Activated CD8-positive, alpha-beta T cell treated with anti-CD3 and anti-CD28 coated beads for 36 hours (primary cell): ENCODE data around the gene FBN2. TPM values are rescaled to one million over a fixed set of nuclear protein-coding genes. Genes with fewer than 3 reads are reported as not detected.
"Not testable (repeated sequence)": the region's sequence is repeated elsewhere in the genome, so short reads cannot be mapped to it uniquely, and the experiment has no call there.

Experiments
- ATAC-seq: fragments of 200-7000 bp; cut with Tn5 transposase; one replicate; pipeline ENCODE4 v1.10.0; 2021; ENCODE audit warnings: mild to moderate bottlenecking, moderate library complexity
- CTCF ChIA-PET: fragments of 350-600 bp; sonication (Branson Sonifier 250); formaldehyde crosslinking; loops from one replicate; lab custom pipeline; 2021; ENCODE audit warnings: antibody characterized with exemption; lab: Charles Lee
- POLR2A ChIA-PET: fragments of 350-600 bp; sonication (Branson Sonifier 250); formaldehyde crosslinking; loops from one replicate; lab custom pipeline; 2021; ENCODE audit warnings: antibody characterized with exemption; lab: Charles Lee
- DNase-seq: peaks from one replicate; pipeline ENCODE4 v3.0.0-alpha.2; 2020
- H3K27ac Mint-ChIP-seq: one replicate; pipeline ENCODE4 v1.8.0; 2021; ENCODE audit warnings: mild to moderate bottlenecking, mixed read lengths
- H3K27me3 Mint-ChIP-seq: one replicate; pipeline ENCODE4 v1.8.0; 2021; ENCODE audit warnings: mixed read lengths
- H3K36me3 Mint-ChIP-seq: one replicate; pipeline ENCODE4 v1.8.0; 2021; ENCODE audit warnings: low read depth, mixed read lengths
- H3K4me1 Mint-ChIP-seq: one replicate; pipeline ENCODE4 v1.8.0; 2021; ENCODE audit warnings: low read depth, mixed read lengths
- H3K4me3 Mint-ChIP-seq: one replicate; pipeline ENCODE4 v1.8.0; 2021; ENCODE audit warnings: mild to moderate bottlenecking, moderate library complexity, mixed read lengths
- H3K9me3 Mint-ChIP-seq: one replicate; pipeline ENCODE4 v1.8.0; 2021; ENCODE audit warnings: mixed read lengths
- intact Hi-C: fragments of 100-400 bp; cut with micrococcal nuclease; formaldehyde crosslinking; loops from one replicate; pipeline ENCODE4 v1.10.0; 2022
- total RNA-seq, 2 experiments: library from RNA; stranded (reverse); gene quantifications; one replicate each; pipeline ENCODE4 v1.2.3, GENCODE V29; 2021
- TF ChIP-seq, protein P1 (sequence below): fragments of 200-600 bp; IDR thresholded peaks from one replicate; pipeline ENCODE4 v1.8.0; 2022; ENCODE audit warnings: antibody characterized with exemption, mild to moderate bottlenecking

FBN2 gene
- total RNA-seq, 2 experiments from 2014 or later: not detected

DNA sequence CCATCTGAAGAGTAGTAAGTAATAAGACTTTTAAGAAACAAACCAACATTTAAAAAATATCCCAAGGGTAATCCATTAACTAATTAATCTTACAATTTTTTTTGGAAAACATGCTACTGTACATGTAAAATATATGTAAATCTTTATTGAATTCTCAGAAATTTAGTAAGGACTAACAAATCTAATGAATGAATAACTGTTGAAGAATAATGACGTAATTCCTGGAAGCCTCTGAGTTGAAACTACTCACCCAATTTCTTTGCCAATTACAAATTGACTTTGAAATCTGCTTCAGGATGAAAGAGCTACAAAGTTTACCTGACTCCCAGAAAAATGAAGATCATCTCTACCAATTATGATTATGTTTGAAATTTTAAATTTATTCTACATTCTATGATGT is 21.1 kb downstream of the FBN2 start:
- DNase-seq (no peak), ATAC-seq (no peak)
- no peak overlapping the region for H3K27ac Mint-ChIP-seq
- no peak overlapping the region for H3K4me3 Mint-ChIP-seq
- H3K27me3 Mint-ChIP-seq: no peaks in the 10 kb centered on the region
- TF ChIP-seq, protein P1, sequence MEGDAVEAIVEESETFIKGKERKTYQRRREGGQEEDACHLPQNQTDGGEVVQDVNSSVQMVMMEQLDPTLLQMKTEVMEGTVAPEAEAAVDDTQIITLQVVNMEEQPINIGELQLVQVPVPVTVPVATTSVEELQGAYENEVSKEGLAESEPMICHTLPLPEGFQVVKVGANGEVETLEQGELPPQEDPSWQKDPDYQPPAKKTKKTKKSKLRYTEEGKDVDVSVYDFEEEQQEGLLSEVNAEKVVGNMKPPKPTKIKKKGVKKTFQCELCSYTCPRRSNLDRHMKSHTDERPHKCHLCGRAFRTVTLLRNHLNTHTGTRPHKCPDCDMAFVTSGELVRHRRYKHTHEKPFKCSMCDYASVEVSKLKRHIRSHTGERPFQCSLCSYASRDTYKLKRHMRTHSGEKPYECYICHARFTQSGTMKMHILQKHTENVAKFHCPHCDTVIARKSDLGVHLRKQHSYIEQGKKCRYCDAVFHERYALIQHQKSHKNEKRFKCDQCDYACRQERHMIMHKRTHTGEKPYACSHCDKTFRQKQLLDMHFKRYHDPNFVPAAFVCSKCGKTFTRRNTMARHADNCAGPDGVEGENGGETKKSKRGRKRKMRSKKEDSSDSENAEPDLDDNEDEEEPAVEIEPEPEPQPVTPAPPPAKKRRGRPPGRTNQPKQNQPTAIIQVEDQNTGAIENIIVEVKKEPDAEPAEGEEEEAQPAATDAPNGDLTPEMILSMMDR: no peak
- intact Hi-C loops: no loop called here
- H3K9me3 Mint-ChIP-seq: no peaks in the 10 kb centered on the region
- no peaks in the 10 kb centered on the region for H3K36me3 Mint-ChIP-seq
- ChIA-PET CTCF (no interaction called here), POLR2A (no interaction called here)
- H3K4me1 Mint-ChIP-seq: no peaks in the 10 kb centered on the region

DNA sequence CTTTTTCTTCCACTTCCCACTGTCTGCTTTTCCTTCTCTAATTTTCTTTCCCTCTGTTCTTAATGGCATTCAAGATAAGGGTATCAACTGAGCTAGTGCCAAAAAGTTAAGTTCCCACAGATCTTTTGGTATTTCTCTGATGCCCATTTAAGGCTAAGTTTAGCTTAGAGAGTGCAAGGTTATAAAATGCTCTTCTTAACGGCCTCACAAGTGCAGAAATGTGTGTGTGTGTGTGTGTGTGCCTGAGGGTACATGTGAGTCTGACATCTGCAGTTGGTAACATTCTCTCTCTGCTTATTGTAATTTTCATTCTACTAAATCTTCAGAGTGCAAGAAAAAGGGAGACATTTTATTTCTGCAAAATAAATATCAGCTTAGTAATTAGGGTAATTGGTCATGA is 24.2 kb downstream of the FBN2 start:
- no peak overlapping the region for H3K4me3 Mint-ChIP-seq
- intact Hi-C loops: no loop called here
- no peaks in the 10 kb centered on the region for H3K27me3 Mint-ChIP-seq
- DNase-seq (no peak), ATAC-seq (no peak)
- ChIA-PET POLR2A (no interaction called here), CTCF (interaction anchor here (1.1 kb wide), 1 partner anchor 13 kb away, joined by 3 read pairs; no protein-coding TSS in a partner anchor)
- H3K36me3 Mint-ChIP-seq: no peaks in the 10 kb centered on the region
- no peaks in the 10 kb centered on the region for H3K4me1 Mint-ChIP-seq
- no peak overlapping the region for H3K27ac Mint-ChIP-seq
- H3K9me3 Mint-ChIP-seq: no peaks in the 10 kb centered on the region
- TF ChIP-seq, protein P1: no peak

DNA sequence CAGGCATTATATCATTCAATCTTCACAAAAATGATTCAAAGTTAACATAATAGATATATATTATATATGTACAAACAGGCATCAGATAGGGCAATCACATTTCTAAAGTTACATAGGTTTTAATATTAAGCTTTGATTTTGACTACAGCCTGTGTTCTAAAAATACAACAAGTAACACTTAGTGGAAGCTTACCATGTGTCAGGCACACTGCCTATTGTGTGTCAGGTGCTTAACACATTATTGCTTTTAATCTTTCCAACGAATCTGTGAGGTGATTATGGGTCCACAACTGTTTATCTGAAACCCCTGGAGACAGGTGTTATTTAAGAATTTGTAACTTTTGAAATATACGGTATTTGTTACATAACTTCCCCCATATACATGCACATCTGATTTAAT is 25.2 kb downstream of the FBN2 start:
- Mint-ChIP-seq H3K27me3 (no peaks in the 10 kb centered on the region), H3K4me1 (no peaks in the 10 kb centered on the region), H3K27ac (no peak overlapping the region), H3K9me3 (peaks cover 4% of the 10 kb centered on the region), H3K4me3 (no peak overlapping the region), H3K36me3 (no peaks in the 10 kb centered on the region)
- no peak for ATAC-seq
- CTCF ChIA-PET: interaction anchor here (1.2 kb wide), 1 partner anchor 15 kb away, joined by 6 read pairs; no protein-coding TSS in a partner anchor
- intact Hi-C loops: no loop called here
- DNase-seq: no peak
- TF ChIP-seq, protein P1: no peak
- POLR2A ChIA-PET: no interaction called here

DNA sequence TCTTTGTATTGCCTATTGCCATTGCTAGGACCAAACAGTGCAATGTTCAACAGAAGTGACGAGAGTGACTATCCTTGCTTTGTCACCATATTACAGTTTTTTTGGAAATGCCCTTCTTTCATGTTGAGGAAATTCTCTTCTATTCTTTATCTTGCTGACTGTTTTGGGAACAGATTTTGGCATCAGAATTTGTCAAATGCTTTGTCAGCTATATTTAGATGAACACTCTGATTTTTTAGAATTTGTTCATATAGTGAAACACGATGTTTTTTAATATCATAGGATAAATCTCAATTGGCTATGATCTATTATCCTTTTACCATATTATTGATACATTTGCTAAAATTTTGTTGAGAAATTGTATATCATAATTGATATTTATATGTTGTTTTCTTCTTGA is 31.4 kb downstream of the FBN2 start:
- H3K9me3 Mint-ChIP-seq: peaks cover 21% of the 10 kb centered on the region
- no peaks in the 10 kb centered on the region for H3K4me1 Mint-ChIP-seq
- no peaks in the 10 kb centered on the region for H3K27me3 Mint-ChIP-seq
- ChIA-PET CTCF (no interaction called here), POLR2A (no interaction called here)
- H3K4me3 Mint-ChIP-seq: no peak overlapping the region
- TF ChIP-seq, protein P1: no peak
- H3K27ac Mint-ChIP-seq: no peak overlapping the region
- DNase-seq: no peak
- no peak for ATAC-seq
- intact Hi-C loops: no loop called here
- no peaks in the 10 kb centered on the region for H3K36me3 Mint-ChIP-seq

DNA sequence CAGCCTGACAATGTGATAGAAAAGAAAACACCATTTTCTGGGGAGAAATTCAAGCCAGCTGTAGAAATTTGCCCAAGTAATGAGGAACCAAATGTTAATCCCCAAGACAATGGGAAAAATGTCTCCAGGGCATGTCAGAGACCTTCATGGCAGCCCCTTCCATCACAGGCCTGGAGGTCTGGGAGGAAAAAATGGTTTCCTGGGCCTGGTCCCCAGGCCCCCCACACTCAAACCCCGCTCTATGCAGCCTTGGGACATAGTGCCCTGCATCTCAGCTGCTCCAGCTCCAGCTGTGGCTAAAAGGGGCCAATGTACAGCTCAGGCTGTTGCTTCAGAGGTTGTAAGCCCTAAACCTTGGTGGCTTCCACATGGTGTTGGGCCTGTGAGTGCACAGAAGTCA is 34.3 kb downstream of the FBN2 start:
- H3K4me1 Mint-ChIP-seq, POLR2A ChIA-PET, H3K36me3 Mint-ChIP-seq, DNase-seq, CTCF ChIA-PET, H3K27ac Mint-ChIP-seq, ATAC-seq, H3K27me3 Mint-ChIP-seq, H3K4me3 Mint-ChIP-seq, intact Hi-C loops: not testable (repeated sequence)
- H3K9me3 Mint-ChIP-seq: peaks cover 21% of the 10 kb centered on the region
